Right lobe of liver (tissue), 6 donors: Measurements from ENCODE around the gene CRYBG1. TPM values are rescaled to one million over a fixed set of nuclear protein-coding genes. Genes with fewer than 3 reads are reported as not detected.
A peak's percentile ranks its signal among the peaks of the same experiment; 100 is the strongest.

Experiments
- ATAC-seq, 4 donors: fragments of 200-7000 bp; cut with Tn5 transposase; one replicate each; pipeline ENCODE4 v1.9.1; 2020; ENCODE audit warnings: mild to moderate bottlenecking in 4 of 4, moderate library complexity in 4 of 4
- DNase-seq, 3 donors: peaks; one replicate each; pipeline ENCODE4 v3.0.0-alpha.2; 2020
- H3K27ac ChIP-seq, 3 donors: fragments of 200-600 bp; one replicate each; pipeline ENCODE4 v1.8.0; 2022
- H3K27me3 ChIP-seq, 2 donors: fragments of 200-600 bp; one replicate each; pipeline ENCODE4 v1.8.0; 2022
- H3K36me3 ChIP-seq, 4 donors: fragments of 200-600 bp; sonication (generic) in 1 of 4; one replicate each; pipeline versions ENCODE4 v1.5.1 to v1.8.0; 2017 to 2022; ENCODE audit warnings: control low read depth in 1 of 4
- H3K4me1 ChIP-seq, 4 donors: fragments of 200-600 bp; sonication (generic) in 1 of 4; one replicate each; pipeline versions ENCODE4 v1.5.1 to v1.8.0; 2017 to 2022; ENCODE audit warnings: control low read depth in 1 of 4
- H3K4me3 ChIP-seq, 3 donors: fragments of 200-600 bp; one replicate each; pipeline ENCODE4 v1.8.0; 2022
- H3K9me3 ChIP-seq, 4 donors: fragments of 200-600 bp; sonication (generic) in 1 of 4; one replicate each; pipeline versions ENCODE4 v1.5.1 to v1.8.0; 2017 to 2022; ENCODE audit warnings: control low read depth in 1 of 4
- CTCF ChIP-seq, 4 donors: fragments of 200-600 bp in 3 of 4; fragments of 450-650 bp in 1 of 4; IDR thresholded peaks; one replicate each; pipeline versions ENCODE4 v1.5.1 to v1.8.0; 2016 to 2022; ENCODE audit warnings: antibody characterized with exemption in 4 of 4, mild to moderate bottlenecking in 2 of 4
- POLR2A ChIP-seq: fragments of 450-650 bp; IDR thresholded peaks from one replicate; pipeline ENCODE4 v1.6.1; 2017; ENCODE audit warnings: antibody characterized with exemption, mild to moderate bottlenecking
- WGBS: methylation state at CpG from one replicate; pipeline ENCODE4 v1.1.6; 2018; ENCODE audit warnings: low coverage, low lambda C conversion rate; ENCODE audit not compliant: insufficient coverage; ENCODE audit errors: missing lambda C conversion rate; 5-methylcytosine and 5-hydroxymethylcytosine counted together
- intact Hi-C, 2 donors: fragments of 100-400 bp; cut with DNase I; formaldehyde crosslinking; loops; one replicate each; pipeline versions ENCODE4 v1.11.2 to v1.14.1; 2022
- total RNA-seq, 6 experiments: library from RNA; depleted of rRNA in 2 of 6; stranded (reverse); fragments of >200 nt in 2 of 6; fragmentation: NEBNext Ultra II Directional in 3 of 6; extraction: Animal tissue kit (Norgen Biotek cat#: 25700) in 3 of 6; gene quantifications; one replicate each; pipeline versions ENCODE4 v1.1.0 to v1.2.4, GENCODE V29; 2016 to 2023
- donor health status: DM: no; HTN: yes; CAD: no.
- donor health status: DM: no; HTN: no; CAD: no.
- donor health status: DM: no; HTN: no; CAD: no.
- donor health status: DM: no; HTN: yes; CAD: no.
- donor health status: DM: no; HTN: yes; CAD: no.

Gene CRYBG1
- total RNA-seq, 6 experiments from 2014 or later = 6.8 to 10.9 (median 7.9) TPM

GRCh38 chr6:106568530-106568929 is 208.0 kb downstream of the CRYBG1 start:
- Histone ChIP-seq H3K9me3 (no peaks in the 10 kb centered on the region), H3K36me3 (peaks cover 0 to 25% (median 0%) of the 10 kb centered on the region in 4 donors), H3K4me3 (no peak overlapping the region), H3K27me3 (no peaks in the 10 kb centered on the region), H3K27ac (no peak overlapping the region), H3K4me1 (no peaks in the 10 kb centered on the region)
- intact Hi-C loops = loop anchor here (5.0 kb wide), 2 partner anchors 121 to 126 kb away; no protein-coding TSS in a partner anchor
- no peak for ATAC-seq
- 62% methylated on average over 2 of the region's 2 CpGs for WGBS
- TF ChIP-seq POLR2A (no peak), CTCF (IDR thresholded peaks at IDR 0.05) (no peak)
- no peak for DNase-seq

GRCh38 chr6:106569428-106569827 is 208.9 kb downstream of the CRYBG1 start:
- Histone ChIP-seq H3K27ac (no peak overlapping the region), H3K27me3 (no peaks in the 10 kb centered on the region), H3K36me3 (peaks cover 0 to 22% (median 0%) of the 10 kb centered on the region in 4 donors), H3K4me1 (no peaks in the 10 kb centered on the region), H3K4me3 (no peak overlapping the region), H3K9me3 (no peaks in the 10 kb centered on the region)
- intact Hi-C loops = loop anchor here (5.0 kb wide), 2 partner anchors 122 to 127 kb away; no protein-coding TSS in a partner anchor
- TF ChIP-seq CTCF (IDR thresholded peaks at IDR 0.05) (no peak), POLR2A (no peak)
- DNase-seq (no peak), ATAC-seq (no peak)
- WGBS = 60% methylated on average over 1 of the region's 4 CpGs

DNA sequence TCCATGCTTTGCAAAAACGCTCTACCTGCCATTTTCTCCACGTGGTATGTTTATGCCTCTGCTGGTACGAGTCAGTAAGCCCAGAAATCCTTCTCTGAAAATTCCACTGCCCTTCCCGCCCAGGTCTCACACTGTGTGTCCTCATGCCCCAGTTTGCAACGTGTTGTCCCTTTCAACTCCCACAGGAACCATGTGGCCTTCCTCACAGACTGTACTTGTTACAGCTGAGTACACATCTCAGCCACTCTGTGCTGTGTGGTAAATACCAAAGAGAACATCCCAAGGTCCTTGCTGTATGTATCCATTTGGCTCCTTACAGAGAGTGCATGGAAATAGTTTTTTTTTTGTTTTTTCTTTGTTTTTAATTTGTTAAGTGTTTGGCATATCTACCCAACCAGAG is 211.9 kb downstream of the CRYBG1 start:
- Histone ChIP-seq H3K36me3 (peaks cover 0 to 22% (median 0%) of the 10 kb centered on the region in 4 donors), H3K9me3 (no peaks in the 10 kb centered on the region), H3K4me1 (no peaks in the 10 kb centered on the region), H3K27ac (no peak overlapping the region), H3K4me3 (no peak overlapping the region), H3K27me3 (no peaks in the 10 kb centered on the region)
- DNase-seq (no peak), ATAC-seq (peak in 1 of 4 donors; percentile 12)
- WGBS = 67% methylated on average over 4 of the region's 5 CpGs
- TF ChIP-seq CTCF (IDR thresholded peaks at IDR 0.05) = no peak
- no peak for TF ChIP-seq POLR2A
- intact Hi-C loops = no loop called here

- no peaks in the 10 kb centered on the region for H3K27me3 ChIP-seq
- no peak overlapping the region for H3K4me3 ChIP-seq
- intact Hi-C loops = no loop called here
- H3K4me1 ChIP-seq = no peaks in the 10 kb centered on the region
- WGBS = 61% methylated on average over 3 of the region's 6 CpGs
- H3K9me3 ChIP-seq = no peaks in the 10 kb centered on the region
- no peak overlapping the region for H3K27ac ChIP-seq
- no peak for ATAC-seq
- TF ChIP-seq CTCF (IDR thresholded peaks at IDR 0.05) (no peak), POLR2A (no peak)
- H3K36me3 ChIP-seq = peaks cover 0 to 22% (median 0%) of the 10 kb centered on the region in 4 donors
- DNase-seq = no peak
These were observed 212.5 kb downstream of the CRYBG1 start for GRCh38 chr6:106572875-106573585.
